Esophagus muscularis mucosa (tissue), 4 donors: ENCODE measurements around the gene TMED10.

ENCODE experiments used
- CTCF ChIP-seq, 3 experiments: fragments of 200-600 bp in 2 of 3; fragments of 450-650 bp in 1 of 3; sonication (generic) in 2 of 3; IDR thresholded peaks; one replicate each; pipeline ENCODE4 v1.5.1; 2017 to 2019; ENCODE audit warnings: antibody characterized with exemption in 3 of 3, mild to moderate bottlenecking in 2 of 3, moderate library complexity in 1 of 3
- EP300 ChIP-seq: sonication (generic); formaldehyde crosslinking; IDR thresholded peaks from one replicate; pipeline ENCODE4 v1.6.1; 2017; ENCODE audit warnings: antibody characterized with exemption
- POLR2A ChIP-seq: fragments of 450-650 bp; IDR thresholded peaks from one replicate; pipeline ENCODE4 v1.6.1; 2017; ENCODE audit warnings: antibody characterized with exemption, moderate library complexity, mild to moderate bottlenecking, low read depth
- POLR2AphosphoS5 ChIP-seq, 2 donors: sonication (generic); formaldehyde crosslinking; IDR thresholded peaks; one replicate each; pipeline ENCODE4 v1.6.1; 2017; ENCODE audit warnings: antibody characterized with exemption in 2 of 2

DNA sequence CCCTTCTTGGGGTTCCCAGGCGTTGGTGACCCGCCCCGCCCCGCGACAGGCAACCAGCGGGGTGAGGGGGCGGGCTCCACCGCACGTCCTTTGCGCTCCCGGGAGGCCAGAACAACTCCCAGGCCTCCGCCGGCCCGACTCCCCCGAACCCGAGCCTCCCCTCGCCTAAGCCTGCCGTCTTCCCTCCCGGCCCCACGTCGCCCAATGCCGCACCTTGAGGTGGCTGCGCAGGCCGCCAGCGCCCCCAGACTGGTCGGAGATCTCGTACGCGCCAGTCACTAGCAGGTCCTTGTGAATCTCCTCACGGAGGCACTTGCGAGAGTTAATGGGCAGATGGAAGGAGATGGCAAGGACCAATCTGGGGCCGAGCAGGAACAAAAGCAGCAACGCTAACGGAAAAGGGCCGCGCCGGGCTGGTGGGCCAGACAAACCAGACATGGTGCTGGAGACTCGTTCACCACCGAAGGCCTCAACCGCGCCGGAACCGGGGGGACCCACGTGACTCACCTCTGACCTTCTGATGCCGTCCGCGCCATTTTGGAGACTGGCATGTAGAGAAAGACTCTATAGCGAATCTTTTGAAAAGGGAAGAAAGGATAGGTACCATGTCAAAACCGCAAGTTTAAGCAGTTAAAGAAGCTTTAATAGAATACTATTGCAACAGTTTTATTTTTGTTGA is at the start of gene TMED10:
- TF ChIP-seq POLR2A (no peak), CTCF (IDR thresholded peaks at IDR 0.05) (no peak), POLR2AphosphoS5 (IDR thresholded peaks at IDR 0.05) (peak; percentile 58 to 90), EP300 (no peak)
